Stomach (tissue), 9 donors: ENCODE measurements around the gene GPANK1. TPM values are rescaled to one million over a fixed set of nuclear protein-coding genes. Genes with fewer than 3 reads are reported as not detected.
A peak's percentile ranks its signal among the peaks of the same experiment; 100 is the strongest.

ENCODE experiments used
- DNase-seq, 2 donors: peaks; one replicate each; pipeline versions ENCODE4 v3.0.0 to v3.0.0-alpha.2; 2013 to 2019
- H3K27ac ChIP-seq, 5 donors: fragments of 200-600 bp in 4 of 5; sonication (generic) in 4 of 5; one replicate each; pipeline ENCODE4 v1.5.1; 2013 to 2019; ENCODE audit warnings: mild to moderate bottlenecking in 1 of 5, moderate library complexity in 1 of 5
- H3K27me3 ChIP-seq, 3 donors: fragments of 200-600 bp; sonication (generic); one replicate each; pipeline ENCODE4 v1.5.1; 2017 to 2019; ENCODE audit warnings: mixed run types in 1 of 3
- H3K36me3 ChIP-seq, 4 donors: fragments of 200-600 bp; sonication (generic); 1 replicate in 3 of 4; 2 replicates in 1 of 4; pipeline ENCODE4 v1.5.1; 2016 to 2019
- H3K4me1 ChIP-seq, 4 donors: fragments of 200-600 bp; sonication (generic); one replicate each; pipeline ENCODE4 v1.5.1; 2016 to 2019
- H3K4me3 ChIP-seq, 4 donors: fragments of 200-600 bp; sonication (generic) in 3 of 4; one replicate each; pipeline ENCODE4 v1.5.1; 2016 to 2019; ENCODE audit warnings: mild to moderate bottlenecking in 1 of 4
- H3K9me3 ChIP-seq, 4 donors: fragments of 200-600 bp; sonication (generic); one replicate each; pipeline ENCODE4 v1.5.1; 2016 to 2019
- CTCF ChIP-seq, 7 experiments: fragments of 450-650 bp in 4 of 7; fragments of 200-600 bp in 3 of 7; sonication (generic) in 3 of 7; IDR thresholded peaks; one replicate each; pipeline ENCODE4 v1.5.1; 2016 to 2019; ENCODE audit warnings: antibody characterized with exemption in 7 of 7, control low read depth in 2 of 7, mild to moderate bottlenecking in 1 of 7
- EP300 ChIP-seq: sonication (generic); formaldehyde crosslinking; IDR thresholded peaks from one replicate; pipeline ENCODE4 v1.6.1; 2017; ENCODE audit warnings: antibody characterized with exemption
- POLR2A ChIP-seq, 4 donors: fragments of 450-650 bp; IDR thresholded peaks; one replicate each; pipeline ENCODE4 v1.6.1; 2016; ENCODE audit warnings: antibody characterized with exemption in 4 of 4, control low read depth in 2 of 4, mild to moderate bottlenecking in 1 of 4, moderate library complexity in 1 of 4
- POLR2AphosphoS5 ChIP-seq, 3 donors: sonication (generic); formaldehyde crosslinking; IDR thresholded peaks; one replicate each; pipeline ENCODE4 v1.6.1; 2016; ENCODE audit warnings: antibody characterized with exemption in 3 of 3
- WGBS, 5 donors: extraction: QIAGEN DNeasy Blood & Tissue Kit in 3 of 5; methylation state at CpG; one replicate each; pipeline versions ENCODE4 v1.1.5 to v1.1.7; 2013 to 2018; 5-methylcytosine and 5-hydroxymethylcytosine counted together
- intact Hi-C: fragments of 100-400 bp; cut with DNase I; formaldehyde crosslinking; loops from one replicate; pipeline ENCODE4 v1.15.1; 2023; ENCODE audit warnings: low total_unique reads
- polyA plus RNA-seq, 3 donors: library from polyadenylated mRNA; stranded (reverse); fragments of 200-250 nt; gene quantifications; one replicate each; pipeline ENCODE4 v1.2.3, GENCODE V29; 2013
- total RNA-seq, 5 donors: library from RNA; depleted of rRNA; stranded (reverse); fragments of >200 nt; gene quantifications; one replicate each; pipeline versions ENCODE4 v1.1.0 to v1.2.3, GENCODE V29; 2014 to 2016
- donor health status: healthy with polysubstance abuse.
- donor health status: Bipolar disorder and iron deficiency.
- donor health status: healthy.

GPANK1 gene
- total and polyA plus RNA-seq, 8 donors, result 5.8 to 36.8 (median 13.2) TPM

GRCh38 chr6:31634131-31634530, 30.7 kb downstream of the GPANK1 start:
- Histone ChIP-seq H3K9me3 (no peaks in the 10 kb centered on the region), H3K4me1 (no peaks in the 10 kb centered on the region), H3K4me3 (no peak overlapping the region), H3K27me3 (no peaks in the 10 kb centered on the region), H3K36me3 (peaks cover 91 to 100% (median 100%) of the 10 kb centered on the region in 4 donors), H3K27ac (no peak overlapping the region)
- WGBS, 5 donors, result 76 to 96% (median 91%) methylated on average over 3 of the region's 3 CpGs
- intact Hi-C loops, result no loop called here
- TF ChIP-seq POLR2AphosphoS5 (IDR thresholded peaks at IDR 0.05) (no peak), CTCF (IDR thresholded peaks at IDR 0.05) (no peak), EP300 (no peak), POLR2A (IDR thresholded peaks at IDR 0.05) (no peak)
- no peak for DNase-seq

- 87 to 96% (median 90%) methylated on average over 7 of the region's 7 CpGs for WGBS, 5 donors
- H3K27me3 ChIP-seq, result no peaks in the 10 kb centered on the region
- no peak overlapping the region for H3K4me3 ChIP-seq
- H3K4me1 ChIP-seq, result no peaks in the 10 kb centered on the region
- H3K9me3 ChIP-seq, result no peaks in the 10 kb centered on the region
- peak overlapping the region in 1 of 5 donors; percentile 1 for H3K27ac ChIP-seq
- intact Hi-C loops, result no loop called here
- TF ChIP-seq POLR2A (IDR thresholded peaks at IDR 0.05) (no peak), CTCF (IDR thresholded peaks at IDR 0.05) (no peak), POLR2AphosphoS5 (IDR thresholded peaks at IDR 0.05) (no peak), EP300 (no peak)
- DNase-seq, result no peak
- peaks cover 94 to 100% (median 100%) of the 10 kb centered on the region in 4 donors for H3K36me3 ChIP-seq
Observed at GRCh38 chr6:31633447-31633846, 31.4 kb downstream of the GPANK1 start.

GRCh38 chr6:31632279-31632946, 32.4 kb downstream of the GPANK1 start:
- intact Hi-C loops, result no loop called here
- Histone ChIP-seq H3K4me1 (no peaks in the 10 kb centered on the region), H3K27ac (peak overlapping the region in 2 of 5 donors; percentile 2 to 34), H3K4me3 (no peak overlapping the region), H3K9me3 (no peaks in the 10 kb centered on the region), H3K36me3 (peaks cover 99 to 100% (median 100%) of the 10 kb centered on the region in 4 donors), H3K27me3 (no peaks in the 10 kb centered on the region)
- 88 to 92% (median 90%) methylated on average over 25 to 26 of the region's 26 CpGs for WGBS, 5 donors
- DNase-seq, result no peak
- TF ChIP-seq CTCF (IDR thresholded peaks at IDR 0.05) (no peak), POLR2AphosphoS5 (IDR thresholded peaks at IDR 0.05) (no peak), EP300 (no peak), POLR2A (IDR thresholded peaks at IDR 0.05) (no peak)

- no peaks in the 10 kb centered on the region for H3K27me3 ChIP-seq
- intact Hi-C loops, result no loop called here
- DNase-seq, result no peak
- WGBS, 5 donors, result 85 to 91% (median 89%) methylated on average over 27 to 32 of the region's 32 CpGs
- no peaks in the 10 kb centered on the region for H3K4me1 ChIP-seq
- H3K36me3 ChIP-seq, result peaks cover 99 to 100% (median 100%) of the 10 kb centered on the region in 4 donors
- no peak overlapping the region for H3K27ac ChIP-seq
- TF ChIP-seq POLR2AphosphoS5 (IDR thresholded peaks at IDR 0.05) (no peak), EP300 (no peak)
- H3K9me3 ChIP-seq, result no peaks in the 10 kb centered on the region
- H3K4me3 ChIP-seq, result no peak overlapping the region
Observed at GRCh38 chr6:31631681-31632278, 33.0 kb downstream of the GPANK1 start.

GRCh38 chr6:31631209-31631608, 33.6 kb downstream of the GPANK1 start:
- intact Hi-C loops, result no loop called here
- WGBS, 5 donors, result 86 to 98% (median 87%) methylated on average over 7 to 16 of the region's 16 CpGs
- Histone ChIP-seq H3K36me3 (peaks cover 99 to 100% (median 100%) of the 10 kb centered on the region in 4 donors), H3K9me3 (no peaks in the 10 kb centered on the region), H3K27ac (no peak overlapping the region), H3K4me1 (no peaks in the 10 kb centered on the region), H3K27me3 (no peaks in the 10 kb centered on the region), H3K4me3 (no peak overlapping the region)
- no peak for DNase-seq
- TF ChIP-seq CTCF (IDR thresholded peaks at IDR 0.05), result no peak
- TF ChIP-seq POLR2A (IDR thresholded peaks at IDR 0.05), result no peak
- no peak for TF ChIP-seq POLR2AphosphoS5 (IDR thresholded peaks at IDR 0.05)
